Caco-2 (cell line): ENCODE data around the gene GALNT17. TPM values are rescaled to one million over a fixed set of nuclear protein-coding genes. Genes with fewer than 3 reads are reported as not detected.

Experiments
- BruUV-seq: library from RNA; stranded (reverse); fragments of 400-500 nt; replicated peaks from 2 replicates; lab custom pipeline; 2021; lab: Mats Ljungman, UMichigan
- CTCF ChIA-PET: fragments of 300-600 bp; sonication (Branson Sonifier 250); formaldehyde crosslinking; loops from one replicate; lab custom pipeline; 2022; ENCODE audit warnings: antibody characterized with exemption; lab: Charles Lee
- POLR2A ChIA-PET: fragments of 300-600 bp; sonication (Branson Sonifier 250); formaldehyde crosslinking; loops from one replicate; lab custom pipeline; 2022; ENCODE audit warnings: antibody characterized with exemption; lab: Charles Lee
- DNase-seq, 2 experiments: peaks; one replicate each; pipeline versions ENCODE4 v3.0.0 to v3.0.0-alpha.2; 2020 to 2022
- H3K27me3 ChIP-seq: replicated peaks from 2 replicates; pipeline ENCODE4 v1.6.0; 2011; ENCODE audit warnings: low read length; ENCODE audit not compliant: control insufficient read depth, insufficient read depth
- H3K36me3 ChIP-seq: 2 replicates; pipeline ENCODE4 v1.5.1; 2011; ENCODE audit warnings: low read length; ENCODE audit not compliant: control insufficient read depth, insufficient read depth
- H3K4me1 ChIP-seq: fragments of 250-450 bp; sonication (Bioruptor Pico); 2 replicates; pipeline ENCODE4 v1.5.1; 2020; ENCODE audit warnings: mild to moderate bottlenecking
- H3K4me3 ChIP-seq: 2 replicates; pipeline ENCODE4 v1.5.1; 2011; ENCODE audit warnings: low read depth, mild to moderate bottlenecking, control low read depth, low read length
- H3K9me3 ChIP-seq: fragments of 250-450 bp; sonication (Bioruptor Pico); 2 replicates; pipeline ENCODE4 v1.5.1; 2020; ENCODE audit warnings: mild to moderate bottlenecking, moderate library complexity
- H3K27ac Mint-ChIP-seq: one replicate; pipeline ENCODE4 v1.8.0; 2022; ENCODE audit warnings: mixed read lengths; ENCODE audit not compliant: unreplicated experiment
- H3K27me3 Mint-ChIP-seq: one replicate; pipeline ENCODE4 v1.8.0; 2022; ENCODE audit warnings: mixed read lengths; ENCODE audit not compliant: insufficient read depth, unreplicated experiment
- H3K36me3 Mint-ChIP-seq: one replicate; pipeline ENCODE4 v1.8.0; 2022; ENCODE audit warnings: mild to moderate bottlenecking, mixed read lengths; ENCODE audit not compliant: insufficient read depth, unreplicated experiment
- H3K4me1 Mint-ChIP-seq: one replicate; pipeline ENCODE4 v1.8.0; 2022; ENCODE audit warnings: low read depth, mixed read lengths; ENCODE audit not compliant: unreplicated experiment
- H3K4me3 Mint-ChIP-seq: one replicate; pipeline ENCODE4 v1.8.0; 2022; ENCODE audit warnings: mild to moderate bottlenecking, moderate library complexity, mixed read lengths; ENCODE audit not compliant: unreplicated experiment
- H3K9me3 Mint-ChIP-seq: one replicate; pipeline ENCODE4 v1.8.0; 2022; ENCODE audit warnings: mixed read lengths; ENCODE audit not compliant: unreplicated experiment
- CTCF ChIP-seq, 2 experiments: fragments of 200-600 bp in 1 of 2; IDR thresholded peaks; 1 replicate in 1 of 2; 2 replicates in 1 of 2; pipeline versions ENCODE4 v1.5.1 to v1.8.0; 2011 to 2022; ENCODE audit warnings: antibody characterized with exemption in 1 of 2, control low read depth in 1 of 2, inconsistent platforms in 1 of 2, low read depth in 1 of 2, low read length in 1 of 2, mild to moderate bottlenecking in 1 of 2, moderate library complexity in 1 of 2; ENCODE audit not compliant: insufficient read depth in 1 of 2, severe bottlenecking in 1 of 2, unreplicated experiment in 1 of 2
- intact Hi-C: fragments of 100-400 bp; cut with micrococcal nuclease; formaldehyde crosslinking; loops from one replicate; pipeline ENCODE4 v1.10.0; 2022; ENCODE audit not compliant: unreplicated experiment
- total RNA-seq: library from RNA; stranded (reverse); gene quantifications from 2 replicates; pipeline ENCODE4 v1.2.3, GENCODE V29; 2022

The GALNT17 gene
- total RNA-seq, 1 experiment from 2014 or later = not detected

- TF ChIP-seq CTCF (IDR thresholded peaks at IDR 0.05; ENCODE audit: insufficient read depth in 1 of 2, low read depth in 1 of 2, low read length in 1 of 2, severe bottlenecking in 1 of 2, unreplicated experiment in 1 of 2) = no peak
- H3K4me3 ChIP-seq = no peak overlapping the region
- H3K36me3 ChIP-seq = no peaks in the 10 kb centered on the region
- no peaks in the 10 kb centered on the region for H3K4me1 Mint-ChIP-seq
- no peaks in the 10 kb centered on the region; the same call in 1 of the 2 replicates for H3K9me3 ChIP-seq
- no peaks in the 10 kb centered on the region for H3K36me3 Mint-ChIP-seq
- no peak for DNase-seq
- no peaks in the 10 kb centered on the region for H3K27me3 ChIP-seq
- peaks cover 29% of the 10 kb centered on the region for H3K9me3 Mint-ChIP-seq
- no peaks in the 10 kb centered on the region for H3K4me1 ChIP-seq
- intact Hi-C loops = no loop called here
- POLR2A ChIA-PET = no interaction called here
- no peak overlapping the region for H3K4me3 Mint-ChIP-seq
- BruUV-seq = no TSS peak
- CTCF ChIA-PET = no interaction called here
- H3K27ac Mint-ChIP-seq = no peak overlapping the region
- no peaks in the 10 kb centered on the region for H3K27me3 Mint-ChIP-seq
Observed at GRCh38 chr7:71334541-71334940, 202.6 kb downstream of the GALNT17 start.

GRCh38 chr7:71338866-71339265 is 206.9 kb downstream of the GALNT17 start:
- intact Hi-C loops = no loop called here
- Histone ChIP-seq H3K4me1 (no peaks in the 10 kb centered on the region), H3K4me3 (no peak overlapping the region), H3K36me3 (no peaks in the 10 kb centered on the region), H3K27me3 (no peaks in the 10 kb centered on the region), H3K9me3 (no peaks in the 10 kb centered on the region)
- DNase-seq = no peak
- Mint-ChIP-seq H3K4me1 (no peaks in the 10 kb centered on the region), H3K27me3 (no peaks in the 10 kb centered on the region), H3K27ac (no peak overlapping the region), H3K4me3 (no peak overlapping the region), H3K9me3 (peaks cover 36% of the 10 kb centered on the region), H3K36me3 (no peaks in the 10 kb centered on the region)
- BruUV-seq = no TSS peak
- POLR2A ChIA-PET = no interaction called here
- CTCF ChIA-PET = no interaction called here
- TF ChIP-seq CTCF (IDR thresholded peaks at IDR 0.05; ENCODE audit: insufficient read depth in 1 of 2, low read depth in 1 of 2, low read length in 1 of 2, severe bottlenecking in 1 of 2, unreplicated experiment in 1 of 2) = no peak

- Mint-ChIP-seq H3K4me3 (no peak overlapping the region), H3K27me3 (no peaks in the 10 kb centered on the region), H3K36me3 (no peaks in the 10 kb centered on the region), H3K27ac (no peak overlapping the region), H3K9me3 (peaks cover 46% of the 10 kb centered on the region), H3K4me1 (no peaks in the 10 kb centered on the region)
- ChIA-PET CTCF (no interaction called here), POLR2A (no interaction called here)
- no peak for TF ChIP-seq CTCF (IDR thresholded peaks at IDR 0.05; ENCODE audit: insufficient read depth in 1 of 2, low read depth in 1 of 2, low read length in 1 of 2, severe bottlenecking in 1 of 2, unreplicated experiment in 1 of 2)
- intact Hi-C loops = no loop called here
- Histone ChIP-seq H3K4me3 (no peak overlapping the region), H3K4me1 (no peaks in the 10 kb centered on the region), H3K9me3 (no peaks in the 10 kb centered on the region), H3K36me3 (no peaks in the 10 kb centered on the region), H3K27me3 (no peaks in the 10 kb centered on the region)
- no peak for DNase-seq
- no TSS peak for BruUV-seq
Observed at GRCh38 chr7:71339924-71340323, 208.0 kb downstream of the GALNT17 start.
